ENCODE measurements around the gene SYVN1.

The SYVN1 gene

DNA sequence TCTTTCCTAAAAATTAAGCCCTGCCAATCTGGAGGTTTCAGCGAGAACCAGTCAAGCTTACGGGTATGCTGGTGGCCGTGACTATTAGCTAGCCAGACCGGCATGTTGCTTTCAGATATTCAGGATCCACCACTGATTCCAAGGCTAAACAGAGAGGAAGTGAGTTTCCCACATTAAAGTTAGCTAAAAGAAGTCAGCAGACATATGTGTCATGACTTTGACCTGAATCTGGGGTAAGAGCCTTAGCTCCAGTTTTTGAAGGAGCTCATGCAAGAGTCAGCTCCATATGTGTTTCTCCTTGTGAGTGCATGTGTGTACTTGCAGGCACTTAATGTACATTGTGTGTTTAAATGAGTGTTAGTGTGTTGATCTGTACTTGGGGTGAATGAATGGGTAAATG, 48.9 kb downstream of the SYVN1 start:
- no peak for DNase-seq

DNA sequence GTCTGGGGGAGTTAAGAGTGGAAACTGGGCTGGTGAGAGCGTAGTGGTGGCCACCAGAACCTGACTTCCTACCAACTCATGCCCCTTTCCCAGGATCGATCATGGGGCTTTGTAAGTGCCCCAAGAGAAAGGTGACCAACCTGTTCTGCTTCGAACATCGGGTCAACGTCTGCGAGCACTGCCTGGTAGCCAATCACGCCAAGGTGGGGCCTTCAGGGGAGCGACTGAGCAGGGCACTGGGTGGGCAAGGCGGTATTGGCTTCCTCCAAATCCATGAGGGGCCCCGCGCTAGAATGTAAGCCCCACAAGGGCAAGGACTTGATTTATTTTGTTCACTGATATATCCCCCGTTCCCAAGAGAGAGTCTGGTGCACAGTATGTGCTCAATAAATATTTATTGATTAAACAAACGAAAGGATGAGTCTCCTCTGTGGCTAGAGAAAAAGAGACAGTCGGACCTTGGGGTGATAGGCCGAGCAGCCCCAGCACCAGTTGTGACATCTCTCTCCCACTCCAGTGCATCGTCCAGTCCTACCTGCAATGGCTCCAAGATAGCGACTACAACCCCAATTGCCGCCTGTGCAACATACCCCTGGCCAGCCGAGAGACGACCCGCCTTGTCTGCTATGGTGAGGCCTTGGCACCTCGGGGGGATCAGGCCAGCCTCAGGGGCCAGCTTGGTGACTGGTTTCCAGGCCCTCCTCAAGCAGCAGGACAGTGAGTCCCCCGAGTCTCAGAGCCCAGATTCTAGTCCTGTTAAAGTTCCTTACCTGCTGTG, 49.5 kb downstream of the SYVN1 start:
- DNase-seq = no peak

DNA sequence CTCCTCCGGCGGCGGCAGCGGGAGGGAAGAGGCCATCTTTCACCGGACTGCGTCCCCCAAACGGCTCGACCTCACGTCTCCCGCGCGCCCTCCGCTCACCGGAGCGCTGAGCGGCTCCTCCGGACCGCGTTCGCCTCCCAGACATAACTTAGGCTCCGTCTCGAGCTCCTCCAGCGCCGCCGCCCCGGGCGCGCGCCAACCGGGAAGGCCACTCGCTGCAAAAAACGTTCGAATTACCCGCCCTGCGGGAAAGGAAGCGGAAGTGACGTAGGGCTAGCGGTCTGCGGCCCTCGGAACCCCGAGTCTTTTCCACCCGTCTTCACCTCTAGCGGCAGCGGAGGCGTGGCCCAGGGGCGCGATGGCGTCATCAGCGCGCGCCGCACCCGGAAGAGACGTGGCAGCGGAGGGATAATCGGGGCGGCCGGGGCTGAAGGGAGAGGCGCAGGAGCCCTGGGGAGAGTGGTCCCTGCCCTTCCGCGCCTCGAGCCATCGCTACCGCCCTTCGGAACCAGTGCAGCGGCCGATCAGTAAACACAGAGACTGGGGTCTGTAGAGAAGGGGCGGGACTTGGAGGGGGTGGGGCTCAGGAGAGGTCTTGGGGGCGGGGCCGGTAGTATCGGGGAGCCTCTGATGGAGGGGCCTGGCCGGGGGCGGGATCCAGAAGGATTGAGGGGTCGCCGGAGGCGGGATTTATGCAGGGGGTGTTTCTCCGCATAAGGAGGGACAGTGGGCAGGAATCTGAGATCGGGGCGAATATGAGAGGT, 50.3 kb downstream of the SYVN1 start, which contains the start of the genes CDCA5 and ZFPL1:
Gene CDCA5 (minus strand): TSS at position 207 of the 764 bp plus-strand sequence. CDS start 62 bp downstream, at position 145.
Gene ZFPL1 (plus strand): TSS at position 389 of the 764 bp plus-strand sequence. CDS start 477 bp downstream, outside the sequence.
- DNase-seq = peak; percentile 95

- no peak for DNase-seq
These were observed 51.0 kb downstream of the SYVN1 start for GRCh38 chr11:65083134-65083833.

GRCh38 chr11:65078786-65079342, 55.5 kb downstream of the SYVN1 start:
- no peak for DNase-seq

- peak; percentile 27 for DNase-seq
These were observed 56.2 kb downstream of the SYVN1 start for GRCh38 chr11:65078151-65078550.

DNA sequence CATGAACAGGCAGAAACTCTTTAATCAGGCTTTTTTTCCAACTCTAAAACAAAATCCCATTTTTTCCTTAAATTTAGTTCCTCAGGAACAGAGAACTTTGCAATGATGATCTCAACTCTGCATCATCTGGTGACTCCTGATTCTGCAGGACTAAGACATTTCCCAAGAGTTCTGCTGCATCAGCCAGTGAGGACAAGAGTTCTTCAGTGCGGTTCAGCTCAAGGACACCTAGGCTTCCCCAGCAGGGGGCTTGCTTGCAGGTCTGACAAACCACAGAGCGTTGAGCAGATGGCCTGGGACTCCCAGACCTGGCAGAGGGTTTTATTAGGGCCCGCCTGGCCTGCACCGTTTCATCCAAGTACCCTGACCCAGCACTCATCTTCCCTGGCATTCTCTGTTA, 56.9 kb downstream of the SYVN1 start:
- peak; percentile 17 for DNase-seq
